Measurements from ENCODE around the gene NFKB2. TPM values are rescaled to one million over a fixed set of nuclear protein-coding genes. Genes with fewer than 3 reads are reported as not detected.
A peak's percentile ranks its signal among the peaks of the same experiment; 100 is the strongest.

Gene NFKB2
- total RNA-seq, 4 donors from 2014 or later = 6.5 to 22.9 (median 19.2) TPM

GRCh38 chr10:102379383-102379782, 16.1 kb upstream of the NFKB2 start:
- no peak for TF ChIP-seq POLR2A (IDR thresholded peaks at IDR 0.05)
- no peak for TF ChIP-seq CTCF (IDR thresholded peaks at IDR 0.05)
- DNase-seq = no peak
- Histone ChIP-seq H3K36me3 (peaks cover 0 to 88% (median 0%) of the 10 kb centered on the region in 3 donors), H3K27ac (no peak overlapping the region), H3K4me1 (no peaks in the 10 kb centered on the region), H3K27me3 (no peaks in the 10 kb centered on the region), H3K9me3 (no peaks in the 10 kb centered on the region), H3K4me3 (no peak overlapping the region)

GRCh38 chr10:102381983-102382382, 13.5 kb upstream of the NFKB2 start:
- Histone ChIP-seq H3K4me3 (no peak overlapping the region), H3K27me3 (no peaks in the 10 kb centered on the region), H3K4me1 (no peaks in the 10 kb centered on the region), H3K36me3 (peaks cover 0 to 62% (median 0%) of the 10 kb centered on the region in 3 donors), H3K27ac (no peak overlapping the region), H3K9me3 (no peaks in the 10 kb centered on the region)
- DNase-seq = no peak
- TF ChIP-seq POLR2A (IDR thresholded peaks at IDR 0.05) = no peak
- no peak for TF ChIP-seq CTCF (IDR thresholded peaks at IDR 0.05)

GRCh38 chr10:102382871-102383270, 12.6 kb upstream of the NFKB2 start:
- peaks cover 0 to 53% (median 0%) of the 10 kb centered on the region in 3 donors for H3K36me3 ChIP-seq
- no peak for TF ChIP-seq CTCF (IDR thresholded peaks at IDR 0.05)
- TF ChIP-seq POLR2A (IDR thresholded peaks at IDR 0.05) = no peak
- no peak overlapping the region for H3K27ac ChIP-seq
- DNase-seq = no peak
- no peaks in the 10 kb centered on the region for H3K4me1 ChIP-seq
- H3K27me3 ChIP-seq = no peaks in the 10 kb centered on the region
- no peaks in the 10 kb centered on the region for H3K9me3 ChIP-seq
- no peak overlapping the region for H3K4me3 ChIP-seq

GRCh38 chr10:102384053-102384452, 11.5 kb upstream of the NFKB2 start:
- Histone ChIP-seq H3K36me3 (peaks cover 0 to 41% (median 0%) of the 10 kb centered on the region in 3 donors), H3K4me1 (no peaks in the 10 kb centered on the region), H3K27ac (no peak overlapping the region), H3K27me3 (no peaks in the 10 kb centered on the region), H3K9me3 (no peaks in the 10 kb centered on the region), H3K4me3 (no peak overlapping the region)
- TF ChIP-seq POLR2A (IDR thresholded peaks at IDR 0.05) = no peak
- TF ChIP-seq CTCF (IDR thresholded peaks at IDR 0.05) = peak in 1 of 6 experiments; percentile 9
- no peak for DNase-seq

- H3K4me3 ChIP-seq = no peak overlapping the region
- no peak for TF ChIP-seq CTCF (IDR thresholded peaks at IDR 0.05)
- no peaks in the 10 kb centered on the region for H3K4me1 ChIP-seq
- no peaks in the 10 kb centered on the region for H3K27me3 ChIP-seq
- H3K36me3 ChIP-seq = peaks cover 0 to 33% (median 0%) of the 10 kb centered on the region in 3 donors
- no peak overlapping the region for H3K27ac ChIP-seq
- no peak for DNase-seq
- H3K9me3 ChIP-seq = no peaks in the 10 kb centered on the region
These were observed 10.7 kb upstream of the NFKB2 start for GRCh38 chr10:102384606-102385429.

All from Peyer's patch (tissue), 4 donors.